MCF 10A (cell line): ENCODE measurements around the gene GON7. TPM values are rescaled to one million over a fixed set of nuclear protein-coding genes. Genes with fewer than 3 reads are reported as not detected.

ENCODE experiments used
- BruUV-seq: library from RNA; stranded (reverse); fragments of 400-500 nt; replicated peaks from 2 replicates; lab custom pipeline; 2021; lab: Mats Ljungman, UMichigan
- CTCF ChIA-PET: fragments of 300-600 bp; sonication (Branson Sonifier 250); formaldehyde crosslinking; extraction: SDS; loops from one replicate; lab custom pipeline; 2021; ENCODE audit warnings: antibody characterized with exemption, inconsistent platforms; lab: Yijun Ruan, JAX
- POLR2A ChIA-PET: fragments of 300-600, 350-650 bp; sonication (Branson Sonifier 250); formaldehyde crosslinking; extraction: SDS; loops from one replicate; lab custom pipeline; 2020; ENCODE audit warnings: antibody characterized with exemption, inconsistent platforms; lab: Yijun Ruan, JAX
- DNase-seq: peaks from one replicate; pipeline ENCODE4 v3.0.0-alpha.2; 2018; ENCODE audit not compliant: unreplicated experiment
- H3K27ac Mint-ChIP-seq: one replicate; pipeline ENCODE4 v1.8.0; 2022; ENCODE audit warnings: mild to moderate bottlenecking, low read depth, mixed read lengths; ENCODE audit not compliant: unreplicated experiment
- H3K27me3 Mint-ChIP-seq: one replicate; pipeline ENCODE4 v1.8.0; 2022; ENCODE audit warnings: mixed read lengths; ENCODE audit not compliant: insufficient read depth, unreplicated experiment
- H3K36me3 Mint-ChIP-seq: one replicate; pipeline ENCODE4 v1.8.0; 2022; ENCODE audit warnings: mild to moderate bottlenecking, moderate library complexity, mixed read lengths; ENCODE audit not compliant: insufficient read depth, unreplicated experiment
- H3K4me1 Mint-ChIP-seq: one replicate; pipeline ENCODE4 v1.8.0; 2022; ENCODE audit warnings: mixed read lengths; ENCODE audit not compliant: insufficient read depth, unreplicated experiment
- H3K4me3 Mint-ChIP-seq: one replicate; pipeline ENCODE4 v1.8.0; 2022; ENCODE audit warnings: mild to moderate bottlenecking, moderate library complexity, mixed read lengths; ENCODE audit not compliant: unreplicated experiment
- H3K9me3 Mint-ChIP-seq: one replicate; pipeline ENCODE4 v1.8.0; 2022; ENCODE audit warnings: mixed read lengths; ENCODE audit not compliant: unreplicated experiment
- intact Hi-C: fragments of 100-400 bp; cut with micrococcal nuclease; formaldehyde crosslinking; loops from 2 replicates; pipeline ENCODE4 v1.14.1; 2022
- total RNA-seq: library from RNA; stranded (reverse); gene quantifications from 2 replicates; pipeline ENCODE4 v1.2.3, GENCODE V29; 2022
- TF ChIP-seq, protein P1 (sequence below): fragments of 200-600 bp; IDR thresholded peaks from one replicate; pipeline ENCODE4 v1.8.0; 2022; ENCODE audit warnings: antibody characterized with exemption, mild to moderate bottlenecking; ENCODE audit not compliant: unreplicated experiment

GON7 gene
- total RNA-seq, 1 experiment from 2014 or later, result 9.9 TPM

DNA sequence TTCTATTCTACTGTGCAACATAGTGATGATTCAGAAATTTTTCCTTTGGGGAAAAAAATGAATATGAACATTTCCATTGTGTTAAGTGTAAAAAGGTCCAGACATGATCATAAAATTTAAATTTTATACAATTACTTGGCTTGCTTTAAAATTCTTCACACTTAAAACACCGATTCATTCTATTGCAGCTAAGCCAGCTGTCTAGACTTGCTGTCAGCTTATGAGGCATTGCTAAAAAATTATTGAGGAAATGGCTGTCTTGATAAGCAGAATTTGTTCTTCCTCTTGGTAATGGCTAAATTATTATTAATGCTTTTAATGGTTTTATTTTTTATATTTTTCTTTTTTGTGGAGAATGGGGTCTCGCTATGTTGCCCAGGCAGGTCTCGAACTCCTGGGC is 19.9 kb downstream of the GON7 start:
- CTCF ChIA-PET, result interaction anchor here (0.6 to 1.3 kb wide), 5 partner anchors 8 to 842 kb away, joined by 3 to 5 read pairs (median 3); no protein-coding TSS in a partner anchor
- H3K9me3 Mint-ChIP-seq, result no peaks in the 10 kb centered on the region
- DNase-seq, result no peak
- POLR2A ChIA-PET, result interaction anchor here (0.7 to 4.3 kb wide), 6 partner anchors 15 to 432 kb away, joined by 3 to 22 read pairs (median 4); partner anchors contain the start of genes GON7 and UBR7
- H3K36me3 Mint-ChIP-seq, result peaks cover 19% of the 10 kb centered on the region
- TF ChIP-seq, protein P1, sequence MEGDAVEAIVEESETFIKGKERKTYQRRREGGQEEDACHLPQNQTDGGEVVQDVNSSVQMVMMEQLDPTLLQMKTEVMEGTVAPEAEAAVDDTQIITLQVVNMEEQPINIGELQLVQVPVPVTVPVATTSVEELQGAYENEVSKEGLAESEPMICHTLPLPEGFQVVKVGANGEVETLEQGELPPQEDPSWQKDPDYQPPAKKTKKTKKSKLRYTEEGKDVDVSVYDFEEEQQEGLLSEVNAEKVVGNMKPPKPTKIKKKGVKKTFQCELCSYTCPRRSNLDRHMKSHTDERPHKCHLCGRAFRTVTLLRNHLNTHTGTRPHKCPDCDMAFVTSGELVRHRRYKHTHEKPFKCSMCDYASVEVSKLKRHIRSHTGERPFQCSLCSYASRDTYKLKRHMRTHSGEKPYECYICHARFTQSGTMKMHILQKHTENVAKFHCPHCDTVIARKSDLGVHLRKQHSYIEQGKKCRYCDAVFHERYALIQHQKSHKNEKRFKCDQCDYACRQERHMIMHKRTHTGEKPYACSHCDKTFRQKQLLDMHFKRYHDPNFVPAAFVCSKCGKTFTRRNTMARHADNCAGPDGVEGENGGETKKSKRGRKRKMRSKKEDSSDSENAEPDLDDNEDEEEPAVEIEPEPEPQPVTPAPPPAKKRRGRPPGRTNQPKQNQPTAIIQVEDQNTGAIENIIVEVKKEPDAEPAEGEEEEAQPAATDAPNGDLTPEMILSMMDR, result no peak
- H3K27ac Mint-ChIP-seq, result no peak overlapping the region
- no peaks in the 10 kb centered on the region for H3K27me3 Mint-ChIP-seq
- no peak overlapping the region for H3K4me3 Mint-ChIP-seq
- intact Hi-C loops, result no loop called here
- BruUV-seq, result no TSS peak
- peaks cover 15% of the 10 kb centered on the region for H3K4me1 Mint-ChIP-seq

DNA sequence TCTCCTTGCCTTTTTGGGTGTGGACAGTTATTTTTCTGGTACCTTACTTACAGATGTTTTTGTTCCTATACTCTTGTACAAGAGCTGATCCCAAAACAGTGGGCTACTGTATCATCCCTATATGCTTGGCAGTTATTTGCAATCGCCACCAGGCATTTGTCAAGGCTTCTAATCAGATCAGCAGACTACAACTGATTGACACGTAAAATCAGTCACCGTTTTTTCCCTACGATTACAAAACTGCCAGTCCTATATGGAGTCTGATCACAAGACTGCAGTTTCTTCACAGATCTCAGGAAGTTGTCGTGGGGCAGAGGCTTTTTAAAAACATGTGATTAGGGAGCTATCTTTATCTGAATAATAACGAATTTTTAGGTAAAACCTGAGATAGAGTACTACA is 20.4 kb downstream of the GON7 start:
- ChIA-PET POLR2A (interaction anchor here (0.7 to 4.3 kb wide), 7 partner anchors 15 to 432 kb away, joined by 3 to 77 read pairs (median 4); partner anchors contain the start of genes GON7 and UBR7), CTCF (interaction anchor here (1.0 to 1.3 kb wide), 4 partner anchors 8 to 73 kb away, joined by 3 to 4 read pairs (median 3); no protein-coding TSS in a partner anchor)
- Mint-ChIP-seq H3K9me3 (no peaks in the 10 kb centered on the region), H3K4me1 (peaks cover 15% of the 10 kb centered on the region), H3K27me3 (no peaks in the 10 kb centered on the region), H3K36me3 (peaks cover 15% of the 10 kb centered on the region), H3K27ac (no peak overlapping the region), H3K4me3 (peak overlapping the region; percentile 88)
- DNase-seq, result no peak
- TF ChIP-seq, protein P1, result no peak
- intact Hi-C loops, result no loop called here
- TSS peak; percentile 65 for BruUV-seq

DNA sequence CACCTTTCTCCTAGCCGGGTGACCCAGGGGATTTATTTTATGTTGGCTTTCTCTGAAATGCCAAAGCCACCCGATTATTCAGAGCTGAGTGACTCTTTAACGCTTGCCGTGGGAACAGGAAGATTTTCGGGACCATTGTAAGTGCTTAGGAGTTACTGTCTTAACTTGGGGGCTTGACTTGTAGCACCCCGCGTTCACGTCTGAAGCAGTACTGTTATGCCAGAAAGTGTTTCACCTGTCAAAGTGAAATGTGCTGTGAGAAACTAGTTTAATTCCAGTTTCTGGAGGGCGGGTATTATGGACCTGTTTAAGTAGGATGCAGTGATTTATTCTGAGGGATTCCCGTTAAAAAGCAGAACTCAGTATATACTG is 21.5 kb downstream of the GON7 start:
- CTCF ChIA-PET, result interaction anchor here (0.9 to 3.0 kb wide), 8 partner anchors 8 to 72 kb away, joined by 3 to 15 read pairs (median 4); no protein-coding TSS in a partner anchor
- no peak for DNase-seq
- BruUV-seq, result no TSS peak
- Mint-ChIP-seq H3K36me3 (peaks cover 12% of the 10 kb centered on the region), H3K27ac (peak overlapping the region; percentile 84), H3K4me1 (peaks cover 15% of the 10 kb centered on the region), H3K27me3 (no peaks in the 10 kb centered on the region), H3K4me3 (peak overlapping the region; percentile 88), H3K9me3 (no peaks in the 10 kb centered on the region)
- POLR2A ChIA-PET, result interaction anchor here (0.6 to 4.3 kb wide), 20 partner anchors 8 to 1064 kb away, joined by 3 to 77 read pairs (median 4); partner anchors contain the start of genes CPSF2, GON7, NDUFB1 and UBR7
- intact Hi-C loops, result loop anchor here (2.0 kb wide), 1 partner anchor 21 kb away; the partner anchor contains the start of genes GON7 and UBR7
- TF ChIP-seq, protein P1, result no peak
